Karpas-422 (cell line): ENCODE measurements around the gene F5. TPM values are rescaled to one million over a fixed set of nuclear protein-coding genes. Genes with fewer than 3 reads are reported as not detected.

Experiments used
- DNase-seq: peaks from one replicate; pipeline ENCODE4 v3.0.0-alpha.2; 2015
- H2AFZ ChIP-seq: fragments of 200-600 bp; sonication (generic); 2 replicates; pipeline ENCODE4 v1.6.1; 2014; ENCODE audit warnings: antibody characterized with exemption, low read length, mixed read lengths
- H3K27ac ChIP-seq: fragments of 200-600 bp; sonication (generic); 2 replicates; pipeline ENCODE4 v1.5.1; 2014; ENCODE audit warnings: mild to moderate bottlenecking, low read length, moderate library complexity
- H3K27me3 ChIP-seq: fragments of 200-600 bp; sonication (generic); 2 replicates; pipeline ENCODE4 v1.6.1; 2014; ENCODE audit warnings: low read length, mixed read lengths
- H3K36me3 ChIP-seq: fragments of 200-600 bp; sonication (generic); 2 replicates; pipeline ENCODE4 v1.6.1; 2014; ENCODE audit warnings: low read length, mixed read lengths; ENCODE audit not compliant: insufficient read depth
- H3K4me1 ChIP-seq: fragments of 200-600 bp; sonication (generic); 2 replicates; pipeline ENCODE4 v1.6.1; 2014; ENCODE audit warnings: mild to moderate bottlenecking, low read length, mixed read lengths
- H3K4me2 ChIP-seq: fragments of 200-600 bp; sonication (generic); 2 replicates; pipeline ENCODE4 v1.6.1; 2014; ENCODE audit warnings: low read length, low read depth, mild to moderate bottlenecking; ENCODE audit not compliant: poor library complexity, severe bottlenecking
- H3K4me3 ChIP-seq: fragments of 200-600 bp; sonication (generic); 2 replicates; pipeline ENCODE4 v1.5.1; 2014; ENCODE audit warnings: mild to moderate bottlenecking, antibody characterized with exemption, low read length, mixed read lengths
- H3K79me2 ChIP-seq: fragments of 200-600 bp; sonication (generic); 2 replicates; pipeline ENCODE4 v1.6.1; 2014; ENCODE audit warnings: mild to moderate bottlenecking, low read length, mixed read lengths
- H3K9ac ChIP-seq: fragments of 200-600 bp; sonication (generic); 2 replicates; pipeline ENCODE4 v1.6.0; 2014; ENCODE audit warnings: low read length
- H3K9me2 ChIP-seq: fragments of 200-600 bp; sonication (generic), shearing (Covaris generic); replicated peaks from 2 replicates; pipeline ENCODE4 v1.6.0; 2014; ENCODE audit warnings: mild to moderate bottlenecking, low read length, moderate library complexity; ENCODE audit not compliant: insufficient read depth
- H3K9me3 ChIP-seq: fragments of 300-700, 200-600 bp; sonication (generic); 2 replicates; pipeline ENCODE4 v1.6.1; 2014; ENCODE audit warnings: low read length, mixed read lengths
- H4K20me1 ChIP-seq: fragments of 200-600 bp; sonication (generic); 2 replicates; pipeline ENCODE4 v1.6.1; 2014; ENCODE audit warnings: mild to moderate bottlenecking, antibody characterized with exemption, low read length, low read depth; ENCODE audit not compliant: insufficient read depth
- total RNA-seq: library from RNA; depleted of rRNA; stranded (reverse); fragments of >200 nt; shearing (Covaris generic); gene quantifications from 2 replicates; pipeline ENCODE4 v1.2.3, GENCODE V29; 2014; ENCODE audit warnings: low replicate concordance

F5 gene
- total RNA-seq, 1 experiment from 2014 or later: not detected

DNA sequence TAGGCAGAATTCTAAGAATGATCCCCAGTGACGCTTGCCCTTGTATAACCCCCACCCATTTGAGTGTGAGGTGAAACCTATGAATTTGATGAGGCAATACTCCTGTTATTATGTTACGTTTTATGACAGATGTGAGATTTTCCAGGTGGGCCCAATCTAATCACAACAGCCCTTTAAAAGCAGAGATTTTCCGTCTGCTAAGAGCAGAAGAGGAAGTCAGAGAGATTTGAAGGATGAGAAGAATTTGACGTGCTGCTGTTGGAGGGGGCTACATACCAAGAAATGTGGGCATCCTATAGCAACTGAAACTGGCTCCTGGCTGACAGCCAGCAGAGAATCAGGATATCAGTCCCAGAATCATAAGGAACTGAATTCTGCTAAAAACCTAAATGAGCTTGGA, 98.1 kb downstream of the F5 start:
- no peak for DNase-seq
- H2AFZ ChIP-seq: no peak overlapping the region
- no peak overlapping the region for H3K27ac ChIP-seq
- H3K4me2 ChIP-seq: no peak overlapping the region
- no peaks in the 10 kb centered on the region for H4K20me1 ChIP-seq
- H3K9me3 ChIP-seq: no peaks in the 10 kb centered on the region
- peaks cover 3% of the 10 kb centered on the region; the same call in 1 of the 2 replicates for H3K27me3 ChIP-seq
- H3K4me3 ChIP-seq: no peak overlapping the region
- H3K9ac ChIP-seq: no peak overlapping the region
- no peaks in the 10 kb centered on the region for H3K79me2 ChIP-seq
- H3K4me1 ChIP-seq: peaks cover 13% of the 10 kb centered on the region
- no peaks in the 10 kb centered on the region for H3K36me3 ChIP-seq
- no peaks in the 10 kb centered on the region for H3K9me2 ChIP-seq

DNA sequence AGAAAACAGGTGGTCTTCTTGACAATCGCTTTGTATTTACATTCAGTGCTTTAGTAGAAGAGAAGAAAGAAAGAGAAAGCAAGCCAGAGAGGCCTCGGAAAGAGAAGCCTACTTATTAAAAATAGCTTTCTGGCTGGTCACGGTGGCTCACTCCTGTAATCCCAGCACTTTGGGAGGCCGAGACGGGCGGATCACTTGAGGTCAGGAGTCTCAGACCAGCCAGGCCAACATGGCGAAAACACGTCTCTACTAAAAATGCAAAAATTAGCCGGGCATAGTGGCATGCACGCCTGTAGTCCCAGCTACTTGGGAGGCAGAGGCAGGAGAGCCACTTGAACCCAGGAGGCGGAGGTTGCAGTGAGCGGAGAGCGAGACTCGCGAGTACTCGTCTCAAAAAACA, 98.7 kb downstream of the F5 start:
- H3K9me2 ChIP-seq: no peaks in the 10 kb centered on the region
- H3K4me2 ChIP-seq: no peak overlapping the region
- DNase-seq: no peak
- H3K36me3 ChIP-seq: no peaks in the 10 kb centered on the region
- no peaks in the 10 kb centered on the region for H3K79me2 ChIP-seq
- H4K20me1 ChIP-seq: no peaks in the 10 kb centered on the region
- peaks cover 3% of the 10 kb centered on the region; the same call in 1 of the 2 replicates for H3K27me3 ChIP-seq
- H3K27ac ChIP-seq: no peak overlapping the region
- H3K9ac ChIP-seq: no peak overlapping the region
- no peaks in the 10 kb centered on the region for H3K9me3 ChIP-seq
- H2AFZ ChIP-seq: no peak overlapping the region
- peaks cover 13% of the 10 kb centered on the region for H3K4me1 ChIP-seq
- H3K4me3 ChIP-seq: no peak overlapping the region

DNA sequence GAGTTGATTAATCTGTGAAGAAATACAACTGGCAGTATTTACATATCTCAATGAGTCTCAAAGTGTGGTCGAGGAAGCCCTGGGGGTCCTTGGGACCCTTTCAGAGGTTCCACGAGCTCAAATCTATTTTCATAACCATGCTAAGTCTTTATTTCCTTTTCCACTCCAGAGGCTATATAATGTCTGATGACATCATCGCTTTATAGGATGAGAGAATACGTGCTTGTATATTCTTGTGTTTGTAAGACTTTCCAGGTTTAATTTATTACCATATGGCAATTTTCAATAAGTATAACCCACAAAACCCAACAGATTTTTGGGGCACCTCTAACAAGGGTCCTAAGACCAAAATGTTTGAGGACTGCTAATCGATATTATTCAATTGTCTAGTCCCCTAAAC, 99.1 kb downstream of the F5 start:
- no peak overlapping the region for H3K27ac ChIP-seq
- H3K9ac ChIP-seq: no peak overlapping the region
- H3K79me2 ChIP-seq: no peaks in the 10 kb centered on the region
- no peak overlapping the region for H2AFZ ChIP-seq
- no peaks in the 10 kb centered on the region for H4K20me1 ChIP-seq
- H3K27me3 ChIP-seq: peaks cover 3% of the 10 kb centered on the region; the same call in 1 of the 2 replicates
- H3K4me1 ChIP-seq: peaks cover 13% of the 10 kb centered on the region
- H3K4me2 ChIP-seq: no peak overlapping the region
- H3K4me3 ChIP-seq: no peak overlapping the region
- H3K9me2 ChIP-seq: no peaks in the 10 kb centered on the region
- H3K9me3 ChIP-seq: no peaks in the 10 kb centered on the region
- no peak for DNase-seq
- no peaks in the 10 kb centered on the region for H3K36me3 ChIP-seq

DNA sequence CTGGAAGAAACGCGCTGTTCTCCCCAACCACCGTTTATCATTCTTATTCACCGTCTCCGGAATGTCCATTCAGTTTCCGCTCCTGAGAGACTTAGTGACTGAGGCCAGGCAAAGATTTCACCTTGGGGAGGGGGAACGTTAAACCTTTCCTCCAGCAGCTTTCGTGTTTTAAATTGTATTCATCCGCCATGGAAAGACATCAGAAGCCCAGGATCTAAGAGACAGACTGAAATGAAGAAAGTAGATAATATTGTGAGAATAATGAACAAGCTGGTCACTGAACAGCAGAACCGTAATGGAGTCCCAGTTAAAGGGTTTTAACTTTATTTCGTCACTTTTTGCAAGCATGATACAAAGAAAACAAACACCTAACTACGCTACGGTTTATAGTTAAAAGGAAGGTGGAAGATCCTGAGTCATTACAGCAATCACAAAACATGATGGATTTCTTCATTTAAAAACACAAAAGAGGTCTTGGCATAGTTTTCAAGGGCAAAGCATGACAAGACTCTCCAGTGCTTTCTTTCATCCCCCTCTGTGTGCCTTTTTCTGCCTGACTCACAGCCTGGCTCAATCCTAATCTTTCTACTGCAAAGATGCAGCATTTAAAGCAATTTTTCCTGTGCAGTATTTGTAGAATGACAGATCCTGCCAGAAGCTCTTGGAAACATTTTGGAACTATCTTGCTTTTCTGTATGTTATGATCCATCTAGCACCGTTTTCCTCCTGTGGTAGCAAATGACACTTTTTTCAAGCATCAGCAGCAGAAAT, 99.8 kb downstream of the F5 start:
- peak overlapping the region; percentile 45 for H3K9ac ChIP-seq
- H3K27ac ChIP-seq: no peak overlapping the region
- H3K4me2 ChIP-seq: peak overlapping the region; percentile 57
- H4K20me1 ChIP-seq: no peaks in the 10 kb centered on the region
- H3K79me2 ChIP-seq: no peaks in the 10 kb centered on the region
- 0 out of 2 replicates have a peak overlapping the region, but pooled peaks have one; percentile 6 for H2AFZ ChIP-seq
- H3K4me3 ChIP-seq: peak overlapping the region; percentile 68
- no peaks in the 10 kb centered on the region for H3K36me3 ChIP-seq
- DNase-seq: no peak
- no peaks in the 10 kb centered on the region for H3K9me2 ChIP-seq
- H3K27me3 ChIP-seq: peaks cover 3% of the 10 kb centered on the region; the same call in 1 of the 2 replicates
- H3K4me1 ChIP-seq: peaks cover 13% of the 10 kb centered on the region
- H3K9me3 ChIP-seq: no peaks in the 10 kb centered on the region

- Histone ChIP-seq H3K36me3 (no peaks in the 10 kb centered on the region), H3K9me3 (no peaks in the 10 kb centered on the region), H3K9me2 (no peaks in the 10 kb centered on the region), H3K9ac (peak within 1 kb of the TSS; percentile 67), H3K79me2 (no peaks in the 10 kb centered on the region), H3K4me3 (peak within 1 kb of the TSS; percentile 68), H3K4me1 (peaks cover 13% of the 10 kb centered on the region), H4K20me1 (no peaks in the 10 kb centered on the region), H3K27ac (no peak within 1 kb of the TSS), H2AFZ (peak within 1 kb of the TSS; percentile 89), H3K27me3 (peaks cover 3% of the 10 kb centered on the region; the same call in 1 of the 2 replicates), H3K4me2 (peak within 1 kb of the TSS; percentile 76)
- DNase-seq: peak; percentile 95
Observed at GRCh38 chr1:169485431-169486280, 100.6 kb downstream of the F5 start, which contains the start of gene SLC19A2. Gene SLC19A2, minus strand, starts transcription at chr1:169485944. Its CDS starts 178 bp downstream, at chr1:169485766.

- Histone ChIP-seq H3K9me2 (no peaks in the 10 kb centered on the region), H3K9ac (peak overlapping the region; percentile 67), H2AFZ (peak overlapping the region; percentile 89), H3K4me1 (peaks cover 13% of the 10 kb centered on the region), H3K4me3 (peak overlapping the region; percentile 68), H3K4me2 (peak overlapping the region; percentile 76), H3K27ac (no peak overlapping the region), H3K36me3 (no peaks in the 10 kb centered on the region), H3K27me3 (peaks cover 3% of the 10 kb centered on the region; the same call in 1 of the 2 replicates), H3K79me2 (no peaks in the 10 kb centered on the region), H4K20me1 (no peaks in the 10 kb centered on the region), H3K9me3 (no peaks in the 10 kb centered on the region)
- no peak for DNase-seq
Observed at GRCh38 chr1:169484683-169485430, 101.4 kb downstream of the F5 start.

DNA sequence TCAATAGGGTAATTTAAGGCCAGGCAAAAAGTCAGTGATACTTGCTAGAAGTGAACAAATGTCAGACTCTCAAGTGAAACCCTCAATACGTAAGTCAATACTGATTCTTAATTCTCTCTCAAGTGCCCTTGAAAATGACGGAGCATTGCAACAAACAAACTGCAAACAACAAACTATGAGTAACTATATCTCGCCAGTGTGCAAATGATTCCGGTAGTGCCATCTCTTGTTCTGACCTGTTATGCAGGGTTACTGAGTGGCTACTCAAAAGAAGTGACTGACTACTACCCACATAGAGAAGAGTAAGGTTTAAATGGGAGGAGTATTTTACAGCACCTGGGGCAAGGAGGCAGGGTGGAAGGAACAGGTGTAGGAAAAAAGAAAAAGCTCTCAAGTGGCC, 102.2 kb downstream of the F5 start:
- Histone ChIP-seq H3K9me3 (no peaks in the 10 kb centered on the region), H3K4me3 (no peak overlapping the region), H3K27ac (no peak overlapping the region), H2AFZ (no peak overlapping the region), H3K4me1 (peaks cover 13% of the 10 kb centered on the region), H3K4me2 (no peak overlapping the region), H3K36me3 (no peaks in the 10 kb centered on the region), H3K79me2 (no peaks in the 10 kb centered on the region), H4K20me1 (no peaks in the 10 kb centered on the region), H3K9ac (no peak overlapping the region), H3K9me2 (no peaks in the 10 kb centered on the region), H3K27me3 (peaks cover 3% of the 10 kb centered on the region; the same call in 1 of the 2 replicates)
- DNase-seq: no peak
